ENCODE measurements around the gene C4BPB. TPM values are rescaled to one million over a fixed set of nuclear protein-coding genes. Genes with fewer than 3 reads are reported as not detected.
A peak's percentile ranks its signal among the peaks of the same experiment; 100 is the strongest.

C4BPB gene
- total RNA-seq, 2 donors from 2014 or later = not detected

DNA sequence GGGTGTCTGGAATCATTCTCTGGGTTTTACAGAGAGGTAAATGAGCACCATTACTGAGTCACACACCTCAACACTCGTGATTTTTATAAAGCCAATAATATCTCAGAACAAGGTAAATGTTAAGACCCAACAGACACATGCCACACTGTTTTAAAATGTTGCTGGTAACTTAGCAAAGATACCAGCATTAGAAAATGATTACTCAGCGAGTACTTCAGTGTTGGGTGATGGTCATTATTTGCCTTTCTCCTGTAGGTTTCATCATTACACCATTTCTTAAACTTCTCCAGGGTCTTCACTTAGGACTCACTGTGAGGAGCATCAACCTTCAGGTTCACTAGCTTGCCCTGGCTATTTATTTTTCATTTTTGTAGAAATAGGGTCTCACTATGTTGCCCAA lies 6.9 kb upstream of the C4BPB start:
- DNase-seq = no peak
- Histone ChIP-seq H3K4me1 (ENCODE audit: control insufficient read depth, insufficient read depth, low read length) (no peaks in the 10 kb centered on the region), H3K9me3 (ENCODE audit: control insufficient read depth, low read length) (no peaks in the 10 kb centered on the region), H3K27ac (ENCODE audit: low read depth, low read length) (no peak overlapping the region), H3K27me3 (ENCODE audit: control insufficient read depth, insufficient read depth, low read length, poor library complexity, severe bottlenecking) (no peaks in the 10 kb centered on the region), H3K9ac (ENCODE audit: extremely low read depth, low read length, poor library complexity, severe bottlenecking) (no peak overlapping the region), H3K4me3 (ENCODE audit: low read length) (no peak overlapping the region), H3K36me3 (ENCODE audit: control insufficient read depth, insufficient read depth, low read length) (no peaks in the 10 kb centered on the region)
- Mint-ChIP-seq H3K4me3 (no peak overlapping the region), H3K27me3 (ENCODE audit: insufficient read depth) (no peaks in the 10 kb centered on the region), H3K9me3 (no peaks in the 10 kb centered on the region), H3K27ac (no peak overlapping the region), H3K4me1 (peaks cover 13% of the 10 kb centered on the region), H3K36me3 (ENCODE audit: low read depth) (no peaks in the 10 kb centered on the region)
- 83 to 98% methylated on average over 1 to 2 of the region's 2 CpGs for WGBS, 2 experiments (ENCODE audit: insufficient coverage in 1 of 2, insufficient read length in 1 of 2)
- TF ChIP-seq, protein P1, sequence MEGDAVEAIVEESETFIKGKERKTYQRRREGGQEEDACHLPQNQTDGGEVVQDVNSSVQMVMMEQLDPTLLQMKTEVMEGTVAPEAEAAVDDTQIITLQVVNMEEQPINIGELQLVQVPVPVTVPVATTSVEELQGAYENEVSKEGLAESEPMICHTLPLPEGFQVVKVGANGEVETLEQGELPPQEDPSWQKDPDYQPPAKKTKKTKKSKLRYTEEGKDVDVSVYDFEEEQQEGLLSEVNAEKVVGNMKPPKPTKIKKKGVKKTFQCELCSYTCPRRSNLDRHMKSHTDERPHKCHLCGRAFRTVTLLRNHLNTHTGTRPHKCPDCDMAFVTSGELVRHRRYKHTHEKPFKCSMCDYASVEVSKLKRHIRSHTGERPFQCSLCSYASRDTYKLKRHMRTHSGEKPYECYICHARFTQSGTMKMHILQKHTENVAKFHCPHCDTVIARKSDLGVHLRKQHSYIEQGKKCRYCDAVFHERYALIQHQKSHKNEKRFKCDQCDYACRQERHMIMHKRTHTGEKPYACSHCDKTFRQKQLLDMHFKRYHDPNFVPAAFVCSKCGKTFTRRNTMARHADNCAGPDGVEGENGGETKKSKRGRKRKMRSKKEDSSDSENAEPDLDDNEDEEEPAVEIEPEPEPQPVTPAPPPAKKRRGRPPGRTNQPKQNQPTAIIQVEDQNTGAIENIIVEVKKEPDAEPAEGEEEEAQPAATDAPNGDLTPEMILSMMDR (conservative IDR thresholded peaks at IDR 0.05) = no peak

DNA sequence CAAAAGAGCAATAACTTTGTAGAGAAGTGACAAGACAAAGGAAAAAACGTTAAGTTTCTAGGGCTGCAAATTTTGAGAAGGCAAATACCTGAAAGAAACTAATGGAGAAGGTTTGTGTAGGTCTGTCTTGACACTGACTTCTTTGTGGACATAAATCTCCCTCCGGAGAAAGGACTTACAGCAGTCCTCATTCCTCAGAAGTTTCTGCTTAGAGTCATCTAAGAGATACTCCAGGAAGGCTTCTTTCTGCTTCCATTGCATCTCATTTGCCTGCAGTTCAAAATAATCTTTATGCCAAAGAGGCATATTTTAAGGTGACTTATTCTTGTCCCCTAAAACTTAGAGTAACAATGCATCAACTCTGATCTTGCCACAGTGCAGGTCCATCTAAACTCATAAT lies 4.4 kb upstream of the C4BPB start:
- WGBS, 2 experiments (ENCODE audit: insufficient coverage in 1 of 2, insufficient read length in 1 of 2) = 70 to 77% methylated on average over 1 to 2 of the region's 2 CpGs
- Mint-ChIP-seq H3K4me1 (peaks cover 12% of the 10 kb centered on the region), H3K9me3 (no peaks in the 10 kb centered on the region), H3K27ac (no peak overlapping the region), H3K36me3 (ENCODE audit: low read depth) (no peaks in the 10 kb centered on the region), H3K4me3 (no peak overlapping the region), H3K27me3 (ENCODE audit: insufficient read depth) (no peaks in the 10 kb centered on the region)
- TF ChIP-seq, protein P1 (conservative IDR thresholded peaks at IDR 0.05) = no peak
- H3K9ac ChIP-seq (ENCODE audit: extremely low read depth, low read length, poor library complexity, severe bottlenecking) = no peak overlapping the region
- no peak overlapping the region for H3K4me3 ChIP-seq (ENCODE audit: low read length)
- no peaks in the 10 kb centered on the region for H3K36me3 ChIP-seq (ENCODE audit: control insufficient read depth, insufficient read depth, low read length)
- H3K9me3 ChIP-seq (ENCODE audit: control insufficient read depth, low read length) = no peaks in the 10 kb centered on the region
- no peaks in the 10 kb centered on the region for H3K27me3 ChIP-seq (ENCODE audit: control insufficient read depth, insufficient read depth, low read length, poor library complexity, severe bottlenecking)
- H3K27ac ChIP-seq (ENCODE audit: low read depth, low read length) = no peak overlapping the region
- no peaks in the 10 kb centered on the region for H3K4me1 ChIP-seq (ENCODE audit: control insufficient read depth, insufficient read depth, low read length)
- DNase-seq = no peak

DNA sequence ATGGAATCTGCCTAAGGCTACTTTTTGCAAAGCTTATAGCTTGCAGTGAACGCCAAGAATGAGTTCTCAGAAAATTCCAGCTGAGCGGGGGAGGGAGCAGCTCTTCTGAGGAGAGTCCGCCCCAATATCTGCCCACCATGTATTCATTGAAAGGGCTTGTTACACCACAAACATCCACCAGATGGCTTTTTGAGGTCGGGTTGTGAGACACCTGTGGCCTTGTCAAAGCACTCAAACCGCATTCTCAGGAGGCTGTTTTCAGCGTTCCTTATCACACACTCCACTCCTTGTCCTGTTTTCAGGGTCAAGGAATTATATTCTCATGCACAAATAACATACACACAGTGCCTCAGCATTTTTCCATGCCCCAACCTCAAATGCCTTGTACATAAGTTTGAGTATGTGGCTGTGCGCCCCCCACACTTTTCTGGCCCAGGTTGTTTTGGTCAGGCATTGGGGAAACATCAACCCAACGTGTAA lies 3.9 kb upstream of the C4BPB start:
- Histone ChIP-seq H3K4me1 (ENCODE audit: control insufficient read depth, insufficient read depth, low read length) (no peaks in the 10 kb centered on the region), H3K27ac (ENCODE audit: low read depth, low read length) (no peak overlapping the region), H3K9ac (ENCODE audit: extremely low read depth, low read length, poor library complexity, severe bottlenecking) (no peak overlapping the region), H3K36me3 (ENCODE audit: control insufficient read depth, insufficient read depth, low read length) (no peaks in the 10 kb centered on the region), H3K27me3 (ENCODE audit: control insufficient read depth, insufficient read depth, low read length, poor library complexity, severe bottlenecking) (no peaks in the 10 kb centered on the region), H3K4me3 (ENCODE audit: low read length) (no peak overlapping the region), H3K9me3 (ENCODE audit: control insufficient read depth, low read length) (no peaks in the 10 kb centered on the region)
- H3K36me3 Mint-ChIP-seq (ENCODE audit: low read depth) = no peaks in the 10 kb centered on the region
- TF ChIP-seq, protein P1 (conservative IDR thresholded peaks at IDR 0.05) = peak; percentile 81
- H3K9me3 Mint-ChIP-seq = no peaks in the 10 kb centered on the region
- peaks cover 12% of the 10 kb centered on the region for H3K4me1 Mint-ChIP-seq
- no peak overlapping the region for H3K27ac Mint-ChIP-seq
- H3K4me3 Mint-ChIP-seq = no peak overlapping the region
- no peaks in the 10 kb centered on the region for H3K27me3 Mint-ChIP-seq (ENCODE audit: insufficient read depth)
- peak; percentile 86 for DNase-seq
- 4 to 35% methylated on average over 3 to 8 of the region's 8 CpGs for WGBS, 2 experiments (ENCODE audit: insufficient coverage in 1 of 2, insufficient read length in 1 of 2)

Measured in endodermal cell (in vitro differentiated cells).